Kidney epithelial cell (primary cell): ENCODE results near the gene PACS2. TPM values are rescaled to one million over a fixed set of nuclear protein-coding genes. Genes with fewer than 3 reads are reported as not detected.

ENCODE experiments used
- DNase-seq: peaks from one replicate; pipeline ENCODE4 v3.0.0-alpha.2; 2010; ENCODE audit warnings: low read depth
- H3K27me3 ChIP-seq: 2 replicates; pipeline ENCODE4 v1.6.0; 2011; ENCODE audit warnings: low read length; ENCODE audit not compliant: control insufficient read depth, insufficient read depth
- H3K36me3 ChIP-seq: 2 replicates; pipeline ENCODE4 v1.5.1; 2011; ENCODE audit warnings: low read length; ENCODE audit not compliant: control insufficient read depth, insufficient read depth
- H3K4me3 ChIP-seq: 2 replicates; pipeline ENCODE4 v1.5.1; 2011; ENCODE audit warnings: low read depth, mild to moderate bottlenecking, control low read depth, low read length
- total RNA-seq: library from RNA; depleted of rRNA; stranded (reverse); fragments of >200 nt; gene quantifications from 2 replicates; pipeline ENCODE4 v1.2.3, GENCODE V29; 2015
- TF ChIP-seq, protein P1 (sequence below): IDR thresholded peaks from 2 replicates; pipeline ENCODE4 v1.5.1; 2011; ENCODE audit warnings: mild to moderate bottlenecking, moderate library complexity, low read length, control low read depth, inconsistent platforms; ENCODE audit not compliant: insufficient read depth, poor library complexity, severe bottlenecking

The PACS2 gene
- total RNA-seq, 1 donor from 2014 or later, result 105 TPM

DNA sequence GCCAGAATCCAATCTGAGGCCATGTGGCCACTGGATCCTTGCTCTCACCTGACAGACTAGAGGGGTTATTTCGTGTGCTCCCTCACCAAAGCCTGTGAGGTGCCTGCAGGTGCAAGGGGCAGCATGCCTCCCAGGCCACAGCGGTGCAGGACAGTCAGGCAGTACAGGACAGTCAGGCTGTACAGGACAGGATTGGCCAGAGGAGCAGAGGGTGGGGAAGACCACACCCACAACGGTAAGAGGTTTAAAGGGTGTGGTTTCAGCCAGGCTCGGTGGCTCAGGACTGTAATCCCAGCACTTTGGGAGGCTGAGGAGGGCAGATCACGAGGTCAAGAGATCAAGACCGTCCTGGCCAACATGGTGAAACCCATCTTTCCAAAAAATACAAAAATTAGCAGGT is 10.6 kb upstream of the PACS2 start:
- DNase-seq, result no peak
- TF ChIP-seq, protein P1, sequence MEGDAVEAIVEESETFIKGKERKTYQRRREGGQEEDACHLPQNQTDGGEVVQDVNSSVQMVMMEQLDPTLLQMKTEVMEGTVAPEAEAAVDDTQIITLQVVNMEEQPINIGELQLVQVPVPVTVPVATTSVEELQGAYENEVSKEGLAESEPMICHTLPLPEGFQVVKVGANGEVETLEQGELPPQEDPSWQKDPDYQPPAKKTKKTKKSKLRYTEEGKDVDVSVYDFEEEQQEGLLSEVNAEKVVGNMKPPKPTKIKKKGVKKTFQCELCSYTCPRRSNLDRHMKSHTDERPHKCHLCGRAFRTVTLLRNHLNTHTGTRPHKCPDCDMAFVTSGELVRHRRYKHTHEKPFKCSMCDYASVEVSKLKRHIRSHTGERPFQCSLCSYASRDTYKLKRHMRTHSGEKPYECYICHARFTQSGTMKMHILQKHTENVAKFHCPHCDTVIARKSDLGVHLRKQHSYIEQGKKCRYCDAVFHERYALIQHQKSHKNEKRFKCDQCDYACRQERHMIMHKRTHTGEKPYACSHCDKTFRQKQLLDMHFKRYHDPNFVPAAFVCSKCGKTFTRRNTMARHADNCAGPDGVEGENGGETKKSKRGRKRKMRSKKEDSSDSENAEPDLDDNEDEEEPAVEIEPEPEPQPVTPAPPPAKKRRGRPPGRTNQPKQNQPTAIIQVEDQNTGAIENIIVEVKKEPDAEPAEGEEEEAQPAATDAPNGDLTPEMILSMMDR, result no peak
- no peak overlapping the region for H3K4me3 ChIP-seq
- no peaks in the 10 kb centered on the region for H3K36me3 ChIP-seq
- H3K27me3 ChIP-seq, result no peaks in the 10 kb centered on the region

DNA sequence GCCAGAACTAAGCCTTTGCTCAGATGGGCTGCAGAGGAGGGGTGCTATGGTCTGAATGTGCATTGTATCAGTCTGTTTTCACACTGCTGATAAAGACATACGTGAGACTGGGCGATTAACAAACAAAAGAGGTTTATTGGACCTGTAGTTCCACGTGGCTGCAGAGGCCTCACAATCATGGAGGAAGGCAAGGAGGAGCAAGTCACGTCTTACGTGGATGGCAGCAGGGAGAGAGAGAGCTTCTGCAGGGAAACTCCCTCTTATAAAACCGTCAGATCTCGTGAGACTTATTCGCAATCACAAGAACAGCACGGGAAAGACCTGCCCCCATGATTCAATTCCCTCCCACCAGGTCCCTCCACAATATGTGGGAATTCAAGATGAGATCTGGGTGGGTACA is 10.0 kb upstream of the PACS2 start:
- no peak for DNase-seq

DNA sequence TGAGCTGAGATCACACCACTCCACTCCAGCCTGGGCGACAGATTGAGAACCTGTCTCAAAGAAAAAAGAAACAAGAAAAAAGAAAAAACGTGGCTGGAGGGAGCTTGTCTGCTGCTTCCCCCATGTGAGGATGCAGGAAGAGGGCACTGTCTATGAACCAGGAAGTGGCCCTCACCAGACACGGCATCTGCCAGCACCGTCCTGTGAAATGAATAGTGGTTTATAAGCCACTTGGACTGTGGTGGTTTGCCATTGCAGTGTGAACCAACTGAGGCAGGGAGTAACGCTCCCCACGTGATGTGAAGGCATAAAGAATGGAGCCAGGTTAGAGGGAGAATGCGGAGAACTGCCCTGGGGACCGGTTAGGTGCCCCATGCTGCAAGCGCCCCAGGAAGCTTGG is 9.2 kb upstream of the PACS2 start:
- no peaks in the 10 kb centered on the region for H3K36me3 ChIP-seq
- TF ChIP-seq, protein P1, result no peak
- no peaks in the 10 kb centered on the region for H3K27me3 ChIP-seq
- H3K4me3 ChIP-seq, result no peak overlapping the region
- no peak for DNase-seq

More for the DNA sequence above, 10.0 kb upstream of the PACS2 start:
- no peak overlapping the region for H3K4me3 ChIP-seq
- no peaks in the 10 kb centered on the region for H3K27me3 ChIP-seq
- H3K36me3 ChIP-seq, result no peaks in the 10 kb centered on the region
- TF ChIP-seq, protein P1, result no peak

- TF ChIP-seq, protein P1, result no peak
- Histone ChIP-seq H3K4me3 (no peak overlapping the region), H3K27me3 (no peaks in the 10 kb centered on the region), H3K36me3 (no peaks in the 10 kb centered on the region)
- DNase-seq, result no peak
These were observed 8.8 kb upstream of the PACS2 start for GRCh38 chr14:105305791-105306190.

DNA sequence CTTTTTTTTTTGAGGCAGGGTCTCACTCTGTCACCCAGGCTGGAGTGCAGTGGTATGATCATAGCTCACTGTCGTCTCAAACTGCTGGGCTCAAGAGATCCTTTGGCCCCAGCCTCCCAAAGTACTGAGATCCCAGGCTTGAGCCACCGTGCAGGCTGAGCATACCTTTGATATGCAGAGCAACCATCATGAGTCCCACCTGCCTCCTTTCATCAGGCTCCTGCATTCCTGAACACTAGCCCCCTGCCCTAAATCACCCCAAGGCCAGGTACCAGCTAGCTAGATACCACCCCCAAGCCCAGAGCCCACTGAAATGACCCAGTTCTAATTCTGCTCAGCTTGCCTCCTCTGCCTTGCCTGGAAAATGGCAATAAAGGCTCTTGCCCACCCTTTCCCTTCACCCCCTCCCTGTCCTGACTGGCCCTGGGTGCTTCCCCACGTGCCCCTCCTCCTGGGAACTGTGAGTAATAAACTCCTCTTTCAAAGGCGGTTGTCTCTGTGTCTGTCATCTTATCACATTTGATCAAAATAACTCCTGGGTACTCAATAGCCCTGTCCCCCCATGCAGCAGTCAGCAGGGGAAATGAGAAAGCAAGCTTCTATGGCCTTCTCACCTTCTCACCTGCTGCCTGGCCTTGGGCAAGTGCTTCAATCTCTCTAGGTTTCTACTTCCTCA is 7.4 kb upstream of the PACS2 start:
- Histone ChIP-seq H3K4me3 (no peak overlapping the region), H3K36me3 (no peaks in the 10 kb centered on the region), H3K27me3 (no peaks in the 10 kb centered on the region)
- TF ChIP-seq, protein P1, result no peak
- no peak for DNase-seq

DNA sequence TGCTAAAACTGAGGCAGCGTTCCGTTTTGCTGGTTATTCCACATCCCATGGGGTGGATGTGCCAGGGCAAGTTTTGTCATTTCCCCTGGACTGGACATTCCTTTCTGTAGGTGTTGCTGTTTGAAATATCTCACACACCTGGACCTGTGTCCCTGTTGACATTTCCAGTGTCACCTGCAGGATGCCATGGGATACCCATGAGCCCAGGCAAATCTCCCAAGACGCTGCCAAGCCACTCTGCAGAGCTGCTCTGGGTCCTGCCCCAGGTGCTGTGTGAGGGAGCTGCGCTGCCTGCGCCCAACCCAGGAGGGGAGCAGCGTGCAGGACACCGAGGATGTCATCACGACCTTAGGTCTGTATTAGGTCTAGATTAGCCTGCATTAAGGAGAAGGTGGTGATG is 5.2 kb upstream of the PACS2 start:
- Histone ChIP-seq H3K4me3 (no peak overlapping the region), H3K36me3 (no peaks in the 10 kb centered on the region), H3K27me3 (no peaks in the 10 kb centered on the region)
- no peak for DNase-seq
- TF ChIP-seq, protein P1, result no peak
